H9 (cell line): ENCODE measurements around the gene OR10G7. TPM values are rescaled to one million over a fixed set of nuclear protein-coding genes. Genes with fewer than 3 reads are reported as not detected.

Experiments used
- DNase-seq: peaks from one replicate; pipeline ENCODE4 v3.0.0-alpha.2; 2017
- H2AFZ ChIP-seq: one replicate; pipeline ENCODE4 v1.6.1; 2013; ENCODE audit warnings: mild to moderate bottlenecking, low read length, control low read depth, moderate library complexity
- H2AK5ac ChIP-seq: 2 replicates; pipeline ENCODE4 v1.6.1; 2013; ENCODE audit warnings: low read length, control low read depth, mixed read lengths; ENCODE audit not compliant: insufficient read length
- H2BK120ac ChIP-seq: one replicate; pipeline ENCODE4 v1.6.1; 2013; ENCODE audit warnings: low read depth, mild to moderate bottlenecking, low read length, control low read depth, inconsistent platforms; ENCODE audit not compliant: poor library complexity, severe bottlenecking
- H2BK12ac ChIP-seq: 2 replicates; pipeline ENCODE4 v1.6.1; 2013; ENCODE audit warnings: low read length, control low read depth, mixed read lengths, low read depth; ENCODE audit not compliant: insufficient read length
- H2BK15ac ChIP-seq: 2 replicates; pipeline ENCODE4 v1.6.1; 2013; ENCODE audit warnings: low read depth, low read length, control low read depth
- H2BK20ac ChIP-seq: one replicate; pipeline ENCODE4 v1.6.1; 2013; ENCODE audit warnings: low read depth, mild to moderate bottlenecking, low read length, control low read depth, inconsistent platforms; ENCODE audit not compliant: poor library complexity, severe bottlenecking
- H2BK5ac ChIP-seq: 2 replicates; pipeline ENCODE4 v1.6.1; 2013; ENCODE audit warnings: low read length, control low read depth, mixed read lengths; ENCODE audit not compliant: insufficient read length
- H3K14ac ChIP-seq: 2 replicates; pipeline ENCODE4 v1.6.1; 2013; ENCODE audit warnings: low read length, control low read depth; ENCODE audit not compliant: insufficient read depth
- H3K18ac ChIP-seq: 2 replicates; pipeline ENCODE4 v1.6.1; 2013; ENCODE audit warnings: low read depth, mild to moderate bottlenecking, mixed read lengths, low read length, control low read depth; ENCODE audit not compliant: insufficient read length
- H3K23ac ChIP-seq: 2 replicates; pipeline ENCODE4 v1.6.1; 2013; ENCODE audit warnings: low read length, control low read depth, mixed read lengths, low read depth; ENCODE audit not compliant: insufficient read length
- H3K23me2 ChIP-seq: 2 replicates; pipeline ENCODE4 v1.6.1; 2013; ENCODE audit warnings: low read depth, mild to moderate bottlenecking, mixed read lengths, low read length, control low read depth; ENCODE audit not compliant: insufficient read length, poor library complexity, severe bottlenecking
- H3K27ac ChIP-seq: 2 replicates; pipeline ENCODE4 v1.5.1; 2013; ENCODE audit warnings: low read length, control low read depth, mixed read lengths, low read depth; ENCODE audit not compliant: insufficient read length
- H3K27me3 ChIP-seq: 2 replicates; pipeline ENCODE4 v1.6.1; 2013; ENCODE audit warnings: low read length, control low read depth, inconsistent platforms; ENCODE audit not compliant: insufficient read depth
- H3K4ac ChIP-seq: 2 replicates; pipeline ENCODE4 v1.6.1; 2013; ENCODE audit warnings: low read depth, mild to moderate bottlenecking, control low read depth, inconsistent platforms, low read length, moderate library complexity
- H3K4me1 ChIP-seq: 2 replicates; pipeline ENCODE4 v1.6.1; 2013; ENCODE audit warnings: low read length, control low read depth, inconsistent platforms; ENCODE audit not compliant: insufficient read depth
- H3K4me2 ChIP-seq: 2 replicates; pipeline ENCODE4 v1.6.1; 2013; ENCODE audit warnings: low read length, control low read depth, mixed read lengths; ENCODE audit not compliant: insufficient read length, insufficient read depth
- H3K56ac ChIP-seq: 2 replicates; pipeline ENCODE4 v1.6.1; 2013; ENCODE audit warnings: low read depth, mild to moderate bottlenecking, mixed read lengths, low read length, control low read depth; ENCODE audit not compliant: insufficient read length
- H3K79me1 ChIP-seq: 2 replicates; pipeline ENCODE4 v1.6.1; 2013; ENCODE audit warnings: low read depth, mild to moderate bottlenecking, moderate library complexity, low read length, control low read depth, inconsistent platforms; ENCODE audit not compliant: insufficient read depth, poor library complexity, severe bottlenecking
- H3K79me2 ChIP-seq: 2 replicates; pipeline ENCODE4 v1.6.1; 2013; ENCODE audit warnings: low read length, control low read depth, inconsistent platforms; ENCODE audit not compliant: insufficient read depth
- H3K9ac ChIP-seq: 2 replicates; pipeline ENCODE4 v1.6.1; 2013; ENCODE audit warnings: low read length, control low read depth, mixed read lengths; ENCODE audit not compliant: insufficient read length; ENCODE audit errors: extremely low read depth
- H3K9me3 ChIP-seq: one replicate; pipeline ENCODE4 v1.6.1; 2013; ENCODE audit warnings: low read depth, low read length, inconsistent platforms; ENCODE audit not compliant: control insufficient read depth
- H3T11ph ChIP-seq: one replicate; pipeline ENCODE4 v1.6.1; 2013; ENCODE audit warnings: mild to moderate bottlenecking, low read length, control low read depth, inconsistent platforms
- H4K20me1 ChIP-seq: one replicate; pipeline ENCODE4 v1.6.1; 2013; ENCODE audit not compliant: control insufficient read depth, insufficient read length, insufficient read depth
- H4K5ac ChIP-seq: 2 replicates; pipeline ENCODE4 v1.6.1; 2013; ENCODE audit warnings: low read depth, mild to moderate bottlenecking, mixed read lengths, low read length, control low read depth; ENCODE audit not compliant: insufficient read length
- H4K8ac ChIP-seq: replicated peaks from 2 replicates; pipeline ENCODE4 v1.6.1; 2013; ENCODE audit warnings: low read length, control low read depth, mixed read lengths, low read depth; ENCODE audit not compliant: insufficient read length
- H4K91ac ChIP-seq: 2 replicates; pipeline ENCODE4 v1.6.1; 2013; ENCODE audit warnings: low read depth, mild to moderate bottlenecking, moderate library complexity, mixed read lengths, low read length, control low read depth; ENCODE audit not compliant: insufficient read length
- H3K27ac Mint-ChIP-seq, 3 experiments: 2 replicates in 2 of 3; 3 replicates in 1 of 3; pipeline ENCODE4 v1.8.0; 2020 to 2021; ENCODE audit warnings: mixed read lengths in 3 of 3, mild to moderate bottlenecking in 1 of 3, moderate library complexity in 1 of 3
- H3K27me3 Mint-ChIP-seq: 2 replicates; pipeline ENCODE4 v1.8.0; 2021; ENCODE audit warnings: low read depth, mild to moderate bottlenecking, moderate library complexity, mixed read lengths
- H3K36me3 Mint-ChIP-seq, 3 experiments: 2 replicates in 2 of 3; 3 replicates in 1 of 3; pipeline ENCODE4 v1.8.0; 2020 to 2021; ENCODE audit warnings: low read depth in 3 of 3, mixed read lengths in 3 of 3; ENCODE audit not compliant: insufficient read depth in 1 of 3
- H3K4me1 Mint-ChIP-seq, 2 experiments: 2 replicates each; pipeline ENCODE4 v1.8.0; 2020; ENCODE audit warnings: mixed read lengths in 2 of 2
- H3K4me3 Mint-ChIP-seq, 2 experiments: 2 replicates in 1 of 2; 3 replicates in 1 of 2; pipeline ENCODE4 v1.8.0; 2020 to 2021; ENCODE audit warnings: mild to moderate bottlenecking in 2 of 2, mixed read lengths in 2 of 2, moderate library complexity in 1 of 2
- H3K9me3 Mint-ChIP-seq, 2 experiments: 2 replicates in 1 of 2; 3 replicates in 1 of 2; pipeline ENCODE4 v1.8.0; 2020; ENCODE audit warnings: mild to moderate bottlenecking in 2 of 2, mixed read lengths in 2 of 2, moderate library complexity in 1 of 2
- CTCF ChIP-seq: fragments of 200-600 bp; sonication (generic); conservative IDR thresholded peaks from 3 replicates; pipeline ENCODE4 v1.8.0; 2021; ENCODE audit warnings: antibody characterized with exemption, mild to moderate bottlenecking
- WGBS: extraction: QIAGEN DNeasy Blood & Tissue Kit; methylation state at CpG from one replicate; pipeline ENCODE4 v1.1.7; 2013; ENCODE audit warnings: missing lambda C conversion rate, low lambda C conversion rate, mixed read lengths; ENCODE audit not compliant: insufficient read length; ENCODE audit errors: extremely low coverage; 5-methylcytosine and 5-hydroxymethylcytosine counted together
- total RNA-seq: library from RNA; stranded (reverse); gene quantifications from 2 replicates; pipeline ENCODE4 v1.2.1, GENCODE V29; 2021

The OR10G7 gene
- total RNA-seq, 1 experiment from 2014 or later: not detected

DNA sequence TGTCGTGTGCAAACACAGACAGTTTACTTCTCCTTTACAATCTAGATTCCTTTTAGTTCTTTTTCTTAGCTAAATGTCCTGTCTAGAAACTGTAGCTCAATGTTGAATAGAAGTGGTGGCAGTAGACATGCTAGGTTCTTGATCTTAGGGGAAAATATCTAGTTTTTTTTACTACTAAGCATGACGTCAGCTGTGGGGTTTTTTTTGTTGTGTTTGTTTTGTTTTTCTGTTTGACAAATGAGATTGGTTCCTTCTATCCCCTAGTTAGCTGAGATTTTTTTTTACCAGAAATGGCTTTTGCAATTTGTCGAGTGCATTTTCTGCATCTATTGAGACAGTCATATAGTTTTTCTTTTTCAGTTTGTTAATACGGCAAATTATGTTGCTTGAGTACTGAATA, 2.3 kb upstream of the OR10G7 start:
- Histone ChIP-seq H4K5ac (no peak overlapping the region), H2BK5ac (no peak overlapping the region), H2BK12ac (no peak overlapping the region), H3K79me2 (no peaks in the 10 kb centered on the region), H3K23ac (no peak overlapping the region), H2BK120ac (no peak overlapping the region), H3K14ac (no peak overlapping the region), H3K4ac (no peak overlapping the region), H3K23me2 (no peaks in the 10 kb centered on the region), H3K27ac (no peak overlapping the region), H3K27me3 (no peaks in the 10 kb centered on the region), H3K79me1 (no peaks in the 10 kb centered on the region), H2BK15ac (no peak overlapping the region), H3K4me1 (no peaks in the 10 kb centered on the region), H3K18ac (no peak overlapping the region), H3K4me2 (no peak overlapping the region), H4K91ac (no peak overlapping the region), H2AFZ (no peak overlapping the region), H3K9me3 (no peaks in the 10 kb centered on the region), H2BK20ac (no peak overlapping the region), H4K20me1 (no peaks in the 10 kb centered on the region), H4K8ac (no peak overlapping the region), H3T11ph (no peak overlapping the region), H3K9ac (no peak overlapping the region), H2AK5ac (no peak overlapping the region), H3K56ac (no peak overlapping the region)
- H3K4me1 Mint-ChIP-seq: peaks cover 0 to 8% of the 10 kb centered on the region in 2 experiments; a peak in 2 of 4 replicates
- H3K36me3 Mint-ChIP-seq: no peaks in the 10 kb centered on the region
- no peaks in the 10 kb centered on the region for H3K27me3 Mint-ChIP-seq
- DNase-seq: no peak
- H3K27ac Mint-ChIP-seq: no peak overlapping the region
- H3K4me3 Mint-ChIP-seq: no peak overlapping the region
- no peaks in the 10 kb centered on the region; a peak in 1 of 5 replicates for H3K9me3 Mint-ChIP-seq
- no CpG with 5 or more reads among the region's 4 CpGs for WGBS
- TF ChIP-seq CTCF: no peak
